CD14-positive monocyte (primary cell): ENCODE measurements around the gene PPP1R2. TPM values are rescaled to one million over a fixed set of nuclear protein-coding genes. Genes with fewer than 3 reads are reported as not detected.
"Not testable (repeated sequence)": the region's sequence is repeated elsewhere in the genome, so short reads cannot be mapped to it uniquely, and the experiment has no call there.

ENCODE experiments used
- DNase-seq, 3 donors: peaks; one replicate each; pipeline ENCODE4 v3.0.0-alpha.2; 2011 to 2022
- H2AFZ ChIP-seq: 2 replicates; pipeline ENCODE4 v1.6.0; 2012; ENCODE audit warnings: mild to moderate bottlenecking, low read depth, low read length, inconsistent platforms; ENCODE audit not compliant: insufficient read depth, poor library complexity, severe bottlenecking
- H3K27ac ChIP-seq, 2 donors: 1 replicate in 1 of 2; 2 replicates in 1 of 2; pipeline ENCODE4 v1.5.1; 2012 to 2013; ENCODE audit warnings: low read length in 2 of 2, control low read depth in 1 of 2, inconsistent platforms in 1 of 2, low read depth in 1 of 2, mild to moderate bottlenecking in 1 of 2
- H3K27me3 ChIP-seq, 2 donors: one replicate each; pipeline versions ENCODE4 v1.6.0 to v1.6.1; 2011 to 2013; ENCODE audit warnings: low read length in 2 of 2; ENCODE audit not compliant: control insufficient read depth in 2 of 2, insufficient read depth in 2 of 2
- H3K36me3 ChIP-seq, 2 donors: replicated peaks in 1 of 2; 1 replicate in 1 of 2; 2 replicates in 1 of 2; pipeline versions ENCODE4 v1.5.1 to v1.6.1; 2012 to 2013; ENCODE audit warnings: low read length in 2 of 2, control low read depth in 1 of 2, inconsistent platforms in 1 of 2, mild to moderate bottlenecking in 1 of 2; ENCODE audit not compliant: insufficient read depth in 2 of 2, control insufficient read depth in 1 of 2
- H3K4me1 ChIP-seq, 2 donors: 1 replicate in 1 of 2; 2 replicates in 1 of 2; pipeline versions ENCODE4 v1.5.1 to v1.6.1; 2012 to 2013; ENCODE audit warnings: low read length in 2 of 2, control low read depth in 1 of 2, inconsistent platforms in 1 of 2, mild to moderate bottlenecking in 1 of 2, moderate library complexity in 1 of 2; ENCODE audit not compliant: insufficient read depth in 2 of 2, control insufficient read depth in 1 of 2
- H3K4me2 ChIP-seq: replicated peaks from 2 replicates; pipeline ENCODE3; 2012; ENCODE audit warnings: low read length, moderate library complexity, mild to moderate bottlenecking; ENCODE audit not compliant: poor library complexity, severe bottlenecking; ENCODE audit errors: extremely low read depth
- H3K4me3 ChIP-seq, 3 experiments: fragments of 200-600 bp in 1 of 3; sonication (generic) in 1 of 3; replicated peaks in 1 of 3; 1 replicate in 2 of 3; 2 replicates in 1 of 3; pipeline ENCODE4 v1.5.1; 2011 to 2013; ENCODE audit warnings: low read length in 3 of 3, mild to moderate bottlenecking in 3 of 3, control low read depth in 2 of 3, low read depth in 2 of 3, inconsistent platforms in 1 of 3, moderate library complexity in 1 of 3
- H3K79me2 ChIP-seq: 2 replicates; pipeline ENCODE4 v1.6.0; 2012; ENCODE audit warnings: mild to moderate bottlenecking, control low read depth, inconsistent platforms, low read length, moderate library complexity; ENCODE audit not compliant: insufficient read depth
- H3K9ac ChIP-seq: 2 replicates; pipeline ENCODE4 v1.6.0; 2017; ENCODE audit warnings: low read length, mild to moderate bottlenecking; ENCODE audit not compliant: insufficient read depth, poor library complexity, severe bottlenecking
- H3K9me3 ChIP-seq, 2 donors: replicated peaks in 1 of 2; 1 replicate in 1 of 2; 2 replicates in 1 of 2; pipeline versions ENCODE4 v1.5.1 to v1.6.1; 2012 to 2013; ENCODE audit warnings: low read length in 2 of 2, control low read depth in 1 of 2; ENCODE audit not compliant: control insufficient read depth in 1 of 2, insufficient read depth in 1 of 2
- H4K20me1 ChIP-seq: 2 replicates; pipeline ENCODE4 v1.6.0; 2012; ENCODE audit warnings: mild to moderate bottlenecking, low read length, control low read depth, moderate library complexity; ENCODE audit not compliant: insufficient read depth
- H3K27ac Mint-ChIP-seq, 7 donors: one replicate each; pipeline ENCODE4 v1.8.0; 2020; ENCODE audit warnings: mild to moderate bottlenecking in 7 of 7, mixed read lengths in 7 of 7, moderate library complexity in 6 of 7, inconsistent platforms in 2 of 7
- H3K27me3 Mint-ChIP-seq, 3 donors: one replicate each; pipeline ENCODE4 v1.8.0; 2021 to 2022; ENCODE audit warnings: low read depth in 3 of 3, mild to moderate bottlenecking in 3 of 3, mixed read lengths in 3 of 3, moderate library complexity in 3 of 3, inconsistent platforms in 1 of 3
- H3K36me3 Mint-ChIP-seq, 2 donors: one replicate each; pipeline ENCODE4 v1.8.0; 2020; ENCODE audit warnings: mixed read lengths in 2 of 2, inconsistent platforms in 1 of 2, mild to moderate bottlenecking in 1 of 2
- H3K4me1 Mint-ChIP-seq: one replicate; pipeline ENCODE4 v1.8.0; 2020; ENCODE audit warnings: mild to moderate bottlenecking, mixed read lengths
- H3K4me3 Mint-ChIP-seq, 2 donors: one replicate each; pipeline ENCODE4 v1.8.0; 2020; ENCODE audit warnings: mild to moderate bottlenecking in 2 of 2, mixed read lengths in 2 of 2, moderate library complexity in 1 of 2
- H3K9me3 Mint-ChIP-seq, 7 donors: one replicate each; pipeline ENCODE4 v1.8.0; 2020 to 2022; ENCODE audit warnings: mixed read lengths in 7 of 7, mild to moderate bottlenecking in 6 of 7, moderate library complexity in 6 of 7, inconsistent platforms in 2 of 7
- CTCF ChIP-seq: fragments of 200-600 bp; IDR thresholded peaks from one replicate; pipeline ENCODE4 v1.8.0; 2022; ENCODE audit warnings: antibody characterized with exemption, mild to moderate bottlenecking
- WGBS: methylation state at CpG from one replicate; pipeline ENCODE4 v1.1.5; 2013; ENCODE audit warnings: missing lambda C conversion rate; ENCODE audit not compliant: insufficient coverage; 5-methylcytosine and 5-hydroxymethylcytosine counted together
- intact Hi-C, 2 donors: fragments of 100-400 bp; cut with micrococcal nuclease; formaldehyde crosslinking; loops; one replicate each; pipeline versions ENCODE4 v1.15.0 to v1.15.1; 2023
- polyA plus RNA-seq, 3 donors: library from polyadenylated mRNA; depleted of rRNA in 1 of 3; unstranded in 2 of 3; stranded (reverse) in 1 of 3; fragments of 300-500 nt in 2 of 3; fragments of >200 nt in 1 of 3; fragmentation: Illumina TruSeq in 2 of 3; gene quantifications; 1 replicate in 2 of 3; 2 replicates in 1 of 3; pipeline ENCODE4 v1.2.3, GENCODE V29; 2012 to 2021

Gene PPP1R2
- polyA plus RNA-seq, 3 donors, result 21.0 to 121 (median 118) TPM

DNA sequence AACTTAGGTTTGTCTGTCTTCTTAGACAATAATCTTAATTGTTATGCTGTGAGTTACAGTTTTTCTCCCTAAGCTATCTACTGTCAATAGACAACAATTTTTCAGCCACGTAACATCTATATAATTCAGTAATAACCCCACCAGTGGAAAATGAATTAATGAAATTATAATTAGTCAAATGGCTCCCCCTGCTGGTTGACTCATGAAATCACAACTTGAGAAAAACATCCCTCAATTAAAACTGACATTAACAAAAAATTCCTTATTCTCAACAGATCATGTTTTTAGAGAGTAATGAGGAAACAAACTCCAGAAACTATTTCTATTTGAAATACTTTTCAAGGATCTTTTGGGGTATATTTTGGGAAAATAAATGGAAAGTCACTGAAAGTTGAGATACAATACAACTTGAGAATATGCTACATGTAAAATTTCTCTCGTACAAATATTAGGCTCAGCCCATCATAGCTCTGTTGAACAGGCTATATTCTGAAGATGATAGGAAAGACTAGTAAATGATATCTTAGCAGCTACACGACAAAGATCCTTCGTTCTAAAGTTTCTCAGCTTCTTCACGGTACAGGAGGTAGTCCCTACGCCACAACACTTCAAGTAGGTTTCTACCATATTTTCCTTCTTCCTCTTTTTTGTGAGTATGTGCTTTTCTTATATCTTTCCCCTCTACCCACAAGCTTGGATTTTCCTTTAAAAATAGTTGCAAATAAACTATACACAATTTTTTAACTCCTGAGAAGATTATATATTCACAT, 20.7 kb downstream of the PPP1R2 start:
- H3K4me1 Mint-ChIP-seq, result peaks cover 4% of the 10 kb centered on the region
- H3K4me3 Mint-ChIP-seq, result no peak overlapping the region
- WGBS, result no CpG with 5 or more reads among the region's 6 CpGs
- intact Hi-C loops, result loop anchor here (5.0 to 10.0 kb wide), 3 partner anchors 250 to 848 kb away; partner anchors contain the start of genes XXYLT1 (in 2 of the 2), FAM43A (in 1 of the 2) and LSG1 (in 1 of the 2)
- H3K36me3 Mint-ChIP-seq, result peaks cover 40 to 70% of the 10 kb centered on the region in 2 donors
- Histone ChIP-seq H3K9me3 (no peaks in the 10 kb centered on the region), H3K27me3 (no peaks in the 10 kb centered on the region), H3K36me3 (peaks cover 28 to 79% of the 10 kb centered on the region in 2 donors), H4K20me1 (peaks cover 81% of the 10 kb centered on the region), H3K27ac (no peak overlapping the region), H3K4me1 (no peaks in the 10 kb centered on the region), H3K4me3 (no peak overlapping the region), H3K4me2 (no peak overlapping the region), H2AFZ (no peak overlapping the region), H3K79me2 (peaks cover 35% of the 10 kb centered on the region), H3K9ac (no peak overlapping the region)
- H3K27ac Mint-ChIP-seq, result peak overlapping the region in 2 of 7 donors; percentile 13 to 31
- no peaks in the 10 kb centered on the region for H3K27me3 Mint-ChIP-seq
- peaks cover 0 to 2% (median 0%) of the 10 kb centered on the region in 7 donors for H3K9me3 Mint-ChIP-seq
- peak in 2 of 3 donors; percentile 32 to 60 for DNase-seq
- TF ChIP-seq CTCF, result peak; percentile 81

- Mint-ChIP-seq H3K27ac (no peak overlapping the region), H3K4me3 (no peak overlapping the region), H3K36me3 (peaks cover 64 to 77% of the 10 kb centered on the region in 2 donors), H3K4me1 (peaks cover 3% of the 10 kb centered on the region), H3K9me3 (peaks cover 0 to 3% (median 2%) of the 10 kb centered on the region in 7 donors), H3K27me3 (no peaks in the 10 kb centered on the region)
- Histone ChIP-seq H3K79me2 (peaks cover 6% of the 10 kb centered on the region), H3K27ac (no peak overlapping the region), H3K4me1 (peaks cover 2 to 3% of the 10 kb centered on the region in 2 donors), H3K36me3 (peaks cover 41 to 85% of the 10 kb centered on the region in 2 donors), H2AFZ (no peak overlapping the region), H3K9me3 (peaks cover 0 to 3% of the 10 kb centered on the region in 2 donors), H4K20me1 (peaks cover 34% of the 10 kb centered on the region), H3K4me2 (no peak overlapping the region), H3K27me3 (no peaks in the 10 kb centered on the region), H3K4me3 (no peak overlapping the region), H3K9ac (no peak overlapping the region)
- TF ChIP-seq CTCF, result no peak
- intact Hi-C loops, result loop anchor here in 1 of 2 donors (5.0 kb wide), 1 partner anchor 255 kb away; no protein-coding TSS in a partner anchor
- WGBS, result no CpG with 5 or more reads among the region's 1 CpG
- DNase-seq, result no peak
These were observed 26.1 kb downstream of the PPP1R2 start for GRCh38 chr3:195517030-195517429.

- H3K27ac Mint-ChIP-seq, H3K9me3 ChIP-seq, H3K9me3 Mint-ChIP-seq, H2AFZ ChIP-seq, H3K79me2 ChIP-seq, DNase-seq, H3K27ac ChIP-seq, H3K4me3 Mint-ChIP-seq, H3K4me2 ChIP-seq, H3K9ac ChIP-seq, H3K27me3 Mint-ChIP-seq, H3K27me3 ChIP-seq, H3K4me3 ChIP-seq: not testable (repeated sequence)
- peaks cover 14 to 15% of the 10 kb centered on the region in 2 donors for H3K4me1 ChIP-seq
- H3K36me3 ChIP-seq, result peaks cover 43 to 76% of the 10 kb centered on the region in 2 donors
- peaks cover 14% of the 10 kb centered on the region for H3K4me1 Mint-ChIP-seq
- H4K20me1 ChIP-seq, result peaks cover 20% of the 10 kb centered on the region
- no CpG with 5 or more reads among the region's 1 CpG for WGBS
- intact Hi-C loops, result loop anchor here in 1 of 2 donors (5.0 kb wide), 1 partner anchor 252 kb away; no protein-coding TSS in a partner anchor
- peaks cover 68 to 76% of the 10 kb centered on the region in 2 donors for H3K36me3 Mint-ChIP-seq
These were observed 28.4 kb downstream of the PPP1R2 start for GRCh38 chr3:195514610-195515235.
